Posterior cingulate gyrus (tissue), 11 donors: Measurements from ENCODE around the gene BTBD2.
A peak's percentile ranks its signal among the peaks of the same experiment; 100 is the strongest.

Experiments used
- DNase-seq, 10 donors: peaks; one replicate each; pipeline versions ENCODE4 v3.0.0 to v3.0.0-alpha.2; 2020 to 2021; ENCODE audit warnings: mixed read lengths in 3 of 10
- intact Hi-C: fragments of 100-400 bp; cut with DNase I; formaldehyde crosslinking; loops from one replicate; pipeline ENCODE4 v1.15.1; 2023

Gene BTBD2

GRCh38 chr19:2015608-2015950 is at the start of gene BTBD2:
BTBD2 (minus strand) TSS chr19:2015714; CDS start chr19:2015703, 11 bp downstream.
- intact Hi-C loops: no loop called here
- DNase-seq: peak in 5 of 10 donors; percentile 30 to 91 (median 38)

- peak; percentile 49 to 94 (median 63) for DNase-seq
- intact Hi-C loops: no loop called here
These were observed 49.4 kb upstream of the BTBD2 start for GRCh38 chr19:2064788-2065524.

GRCh38 chr19:2064395-2064787 is 48.9 kb upstream of the BTBD2 start:
- intact Hi-C loops: no loop called here
- DNase-seq: no peak

- intact Hi-C loops: no loop called here
- no peak for DNase-seq
These were observed 48.3 kb upstream of the BTBD2 start for GRCh38 chr19:2063824-2064223.

- intact Hi-C loops: no loop called here
- no peak for DNase-seq
These were observed 47.3 kb upstream of the BTBD2 start for GRCh38 chr19:2062770-2063169.

GRCh38 chr19:2062389-2062729 is 46.8 kb upstream of the BTBD2 start:
- DNase-seq: no peak
- intact Hi-C loops: no loop called here

GRCh38 chr19:2061495-2062388 is 46.2 kb upstream of the BTBD2 start:
- DNase-seq: peak; percentile 97 to 100 (median 98)
- intact Hi-C loops: no loop called here

- intact Hi-C loops: no loop called here
- peak in 4 of 10 donors; percentile 32 to 91 (median 75) for DNase-seq
These were observed 45.5 kb upstream of the BTBD2 start for GRCh38 chr19:2060884-2061494.

- DNase-seq: peak in 4 of 10 donors; percentile 47 to 90 (median 54)
- intact Hi-C loops: no loop called here
These were observed 44.1 kb upstream of the BTBD2 start for GRCh38 chr19:2059422-2060201.

GRCh38 chr19:2058570-2059421 is 43.3 kb upstream of the BTBD2 start:
- intact Hi-C loops: no loop called here
- peak in 1 of 10 donors; percentile 63 for DNase-seq

GRCh38 chr19:2057484-2058469 is 42.3 kb upstream of the BTBD2 start:
- peak in 1 of 10 donors; percentile 85 for DNase-seq
- intact Hi-C loops: no loop called here

- intact Hi-C loops: no loop called here
- DNase-seq: peak in 1 of 10 donors; percentile 77
These were observed 41.3 kb upstream of the BTBD2 start for GRCh38 chr19:2056837-2057192.

- peak in 1 of 10 donors; percentile 87 for DNase-seq
- intact Hi-C loops: no loop called here
These were observed 40.7 kb upstream of the BTBD2 start for GRCh38 chr19:2055931-2056836.

- peak in 1 of 10 donors; percentile 80 for DNase-seq
- intact Hi-C loops: no loop called here
These were observed 39.2 kb upstream of the BTBD2 start for GRCh38 chr19:2054763-2055162.

- DNase-seq: peak in 3 of 10 donors; percentile 78 to 86 (median 86)
- intact Hi-C loops: no loop called here
These were observed 38.3 kb upstream of the BTBD2 start for GRCh38 chr19:2053601-2054389.
